OCI-LY7 (cell line): ENCODE data around the gene KIF16B.

Source experiments
- CTCF ChIP-seq: fragments of 200-600 bp; sonication (generic); conservative IDR thresholded peaks from 2 replicates; pipeline ENCODE4 v1.5.1; 2014; ENCODE audit warnings: mild to moderate bottlenecking, antibody characterized with exemption, low read length, moderate library complexity, mixed read lengths
- EZH2phosphoT487 ChIP-seq: fragments of 200-600 bp; sonication (generic); IDR thresholded peaks from 2 replicates; pipeline ENCODE4 v1.6.1; 2018; ENCODE audit warnings: low read depth, borderline replicate concordance, mild to moderate bottlenecking, mixed run types, antibody characterized with exemption, low read length, moderate library complexity, mixed read lengths

GRCh38 chr20:16615199-16615598 is 42.0 kb upstream of the KIF16B start:
- TF ChIP-seq CTCF (no peak), EZH2phosphoT487 (no peak)
